Ovary (tissue), 9 donors: Measurements from ENCODE around the gene ITM2B. TPM values are rescaled to one million over a fixed set of nuclear protein-coding genes. Genes with fewer than 3 reads are reported as not detected.

Source experiments
- DNase-seq, 5 donors: peaks; one replicate each; pipeline ENCODE4 v3.0.0-alpha.2; 2019 to 2020
- H3K27ac ChIP-seq, 2 donors: fragments of 200-600 bp; one replicate each; pipeline versions ENCODE4 v1.5.1 to v1.8.0; 2019 to 2022
- H3K27me3 ChIP-seq: fragments of 200-600 bp; one replicate; pipeline ENCODE4 v1.8.0; 2022
- H3K36me3 ChIP-seq: fragments of 200-600 bp; sonication (generic); one replicate; pipeline ENCODE4 v1.5.1; 2019
- H3K4me1 ChIP-seq: one replicate; pipeline ENCODE4 v1.8.1; 2013; ENCODE audit warnings: mild to moderate bottlenecking, moderate library complexity; ENCODE audit not compliant: insufficient read depth
- H3K4me3 ChIP-seq: fragments of 200-600 bp; sonication (generic); one replicate; pipeline ENCODE4 v1.5.1; 2017
- H3K9me3 ChIP-seq, 2 donors: fragments of 200-600 bp in 1 of 2; sonication (generic) in 1 of 2; one replicate each; pipeline versions ENCODE4 v1.5.1 to v1.8.1; 2013 to 2019; ENCODE audit warnings: mild to moderate bottlenecking in 1 of 2, moderate library complexity in 1 of 2
- CTCF ChIP-seq, 3 donors: fragments of 450-650 bp in 2 of 3; fragments of 200-600 bp in 1 of 3; IDR thresholded peaks; one replicate each; pipeline versions ENCODE4 v1.5.1 to v1.8.0; 2016 to 2022; ENCODE audit warnings: antibody characterized with exemption in 3 of 3, mild to moderate bottlenecking in 1 of 3
- EP300 ChIP-seq: sonication (generic); formaldehyde crosslinking; IDR thresholded peaks from one replicate; pipeline ENCODE4 v1.6.1; 2017; ENCODE audit warnings: antibody characterized with exemption
- POLR2A ChIP-seq: fragments of 450-650 bp; IDR thresholded peaks from one replicate; pipeline ENCODE4 v1.6.1; 2017; ENCODE audit warnings: antibody characterized with exemption, mild to moderate bottlenecking, moderate library complexity
- WGBS, 3 donors: extraction: QIAGEN DNeasy Blood & Tissue Kit in 1 of 3; methylation state at CpG; one replicate each; pipeline versions ENCODE4 v1.1.5 to v1.1.7; 2013 to 2017; 5-methylcytosine and 5-hydroxymethylcytosine counted together
- intact Hi-C, 4 donors: fragments of 100-400 bp; cut with DNase I; formaldehyde crosslinking; loops; one replicate each; pipeline versions ENCODE4 v1.11.0 to v1.15.1; 2022 to 2023
- polyA plus RNA-seq, 2 donors: library from polyadenylated mRNA; stranded (reverse); fragments of 200-250 nt in 1 of 2; fragments of 350-450 nt in 1 of 2; fragmentation: Illumina TruSeq in 1 of 2; extraction: RNeasy Lipid Tissue Mini Kit (QIAGEN cat#74804) in 1 of 2; gene quantifications; one replicate each; pipeline ENCODE4 v1.2.3, GENCODE V29; 2013 to 2014
- total RNA-seq, 7 donors: library from RNA; depleted of rRNA in 2 of 7; stranded (reverse); fragments of >200 nt in 2 of 7; fragmentation: NEBNext Ultra II Directional in 3 of 7; extraction: Animal tissue kit (Norgen Biotek cat#: 25700) in 3 of 7; gene quantifications; one replicate each; pipeline versions ENCODE4 v1.1.0 to v1.2.4, GENCODE V29; 2016 to 2023
- donor health status: DM: no; HTN: no; CAD: no; lungs with moderate emphysema.
- donor health status: DM: no; HTN: no; CAD: no.
- donor health status: Bipolar disorder and iron deficiency.
- donor health status: DM: yes; HTN: yes; CAD: no.
- donor health status: DM: no; HTN: no; CAD: no.
- donor health status: DM: yes; HTN: yes; CAD: no.

The ITM2B gene
- total and polyA plus RNA-seq, 9 donors, result 635 to 1,955 (median 903) TPM

DNA sequence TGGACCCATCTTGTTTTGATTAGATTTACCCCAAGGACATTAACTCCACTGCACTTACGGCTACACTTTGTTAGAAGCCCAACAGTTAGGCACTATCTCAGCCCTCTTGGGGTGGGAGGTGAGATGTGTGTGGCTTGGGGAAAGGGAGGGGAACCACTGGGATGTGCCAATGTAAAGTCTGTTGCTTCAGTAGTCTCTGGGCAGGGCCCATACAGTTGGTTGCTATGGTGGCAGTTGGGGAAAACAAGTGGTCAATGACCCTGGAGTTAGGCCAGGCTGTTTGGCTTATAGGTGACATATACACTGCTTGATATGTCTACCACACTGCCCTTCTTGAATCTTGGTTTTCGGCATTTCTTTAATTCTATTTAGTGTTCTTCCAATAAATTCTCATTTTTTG, 61.6 kb downstream of the ITM2B start:
- intact Hi-C loops, result no loop called here
- no peak for TF ChIP-seq EP300
- TF ChIP-seq CTCF (IDR thresholded peaks at IDR 0.05), result no peak
- no peak for TF ChIP-seq POLR2A
- H3K9me3 ChIP-seq, result no peaks in the 10 kb centered on the region

DNA sequence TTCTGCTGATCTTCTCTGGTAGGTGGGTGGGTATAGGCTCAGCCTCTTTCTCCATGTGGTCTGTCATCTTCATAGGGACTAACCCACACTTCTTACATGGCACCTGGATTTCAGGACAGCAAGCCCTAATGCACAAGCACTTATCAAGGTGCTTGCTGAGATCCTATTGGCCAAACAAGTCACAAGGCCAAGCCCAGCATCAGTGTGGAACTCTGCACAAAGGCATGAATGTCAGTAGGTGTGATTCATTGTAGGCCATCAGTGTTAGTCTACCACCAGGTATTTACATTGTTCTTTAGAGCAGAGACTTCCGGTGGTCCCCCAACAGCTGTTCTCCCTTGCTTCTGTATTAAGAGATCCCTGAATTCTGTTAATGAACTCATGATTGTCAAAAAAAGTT, 62.3 kb downstream of the ITM2B start:
- 90 to 100% (median 92%) methylated on average over 1 of the region's 1 CpG for WGBS, 3 donors

More for the DNA sequence above, 61.6 kb downstream of the ITM2B start:
- Histone ChIP-seq H3K4me1 (no peaks in the 10 kb centered on the region), H3K27me3 (no peaks in the 10 kb centered on the region), H3K36me3 (no peaks in the 10 kb centered on the region), H3K4me3 (no peak overlapping the region), H3K27ac (no peak overlapping the region)
- 90 to 95% (median 92%) methylated on average over 2 of the region's 2 CpGs for WGBS, 3 donors
- no peak for DNase-seq

DNA sequence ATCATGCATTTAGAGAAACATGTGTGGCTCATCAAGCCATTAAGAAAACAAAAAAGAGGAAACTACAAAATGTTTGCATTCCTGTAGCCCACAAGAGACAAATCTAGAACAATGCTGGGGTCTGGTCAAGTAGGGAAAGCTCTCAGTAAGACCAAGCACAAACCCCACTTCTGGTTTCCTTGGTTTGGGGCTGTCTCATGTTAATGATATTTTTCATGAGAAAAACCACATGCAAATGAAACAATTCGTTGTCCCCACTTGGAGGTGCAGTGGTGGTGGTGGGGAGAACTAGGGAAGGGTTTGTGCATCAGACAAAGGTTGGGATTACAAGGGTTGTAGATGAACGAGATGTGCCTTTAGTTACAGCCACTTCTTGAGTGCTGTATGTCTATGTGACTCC, 63.5 kb downstream of the ITM2B start:
- Histone ChIP-seq H3K4me1 (no peaks in the 10 kb centered on the region), H3K27ac (no peak overlapping the region), H3K27me3 (no peaks in the 10 kb centered on the region), H3K9me3 (no peaks in the 10 kb centered on the region), H3K4me3 (no peak overlapping the region), H3K36me3 (no peaks in the 10 kb centered on the region)
- intact Hi-C loops, result no loop called here
- TF ChIP-seq POLR2A (no peak), EP300 (no peak), CTCF (IDR thresholded peaks at IDR 0.05) (no peak)
- 43 to 55% (median 51%) methylated on average over 2 of the region's 2 CpGs for WGBS, 3 donors
- no peak for DNase-seq

More for the DNA sequence above, 62.3 kb downstream of the ITM2B start:
- Histone ChIP-seq H3K4me3 (no peak overlapping the region), H3K9me3 (no peaks in the 10 kb centered on the region), H3K4me1 (no peaks in the 10 kb centered on the region), H3K36me3 (no peaks in the 10 kb centered on the region), H3K27ac (no peak overlapping the region), H3K27me3 (no peaks in the 10 kb centered on the region)
- no peak for TF ChIP-seq CTCF (IDR thresholded peaks at IDR 0.05)
- no peak for TF ChIP-seq POLR2A
- TF ChIP-seq EP300, result no peak
- no peak for DNase-seq
- intact Hi-C loops, result no loop called here

DNA sequence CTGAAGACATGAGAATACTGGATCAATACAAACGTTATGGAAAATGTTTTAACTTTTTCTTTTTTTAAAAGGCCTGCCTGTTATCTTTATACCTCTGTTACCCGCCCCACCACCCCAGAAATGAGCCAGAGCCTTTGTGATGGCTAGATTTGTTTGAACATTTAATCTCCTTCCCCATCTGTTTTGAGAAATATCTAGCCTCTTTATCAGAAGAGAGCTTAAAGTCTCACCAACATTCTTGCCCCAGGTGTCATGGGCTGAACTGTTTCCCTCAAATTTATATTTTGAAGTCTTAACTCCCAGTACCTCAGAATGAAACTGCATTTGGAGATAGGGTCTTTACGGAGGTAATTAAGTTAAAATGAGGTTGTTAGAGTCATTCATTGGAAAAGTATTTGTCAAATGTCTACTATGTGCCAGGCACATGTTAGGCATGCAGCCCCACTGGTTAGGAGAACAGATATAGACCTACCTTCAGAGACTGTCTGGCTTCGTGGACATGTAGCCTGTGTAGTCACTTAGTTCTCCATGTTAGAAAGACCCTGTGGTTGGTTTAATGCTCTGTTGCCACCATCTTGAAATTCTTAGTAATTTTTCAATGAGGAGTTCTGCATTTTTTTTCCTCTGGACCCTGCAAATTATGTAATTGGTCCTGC, 64.3 kb downstream of the ITM2B start:
- WGBS, 3 donors, result 71 to 78% (median 77%) methylated on average over 4 of the region's 4 CpGs
- Histone ChIP-seq H3K9me3 (no peaks in the 10 kb centered on the region), H3K27ac (no peak overlapping the region), H3K36me3 (no peaks in the 10 kb centered on the region), H3K4me3 (no peak overlapping the region), H3K4me1 (no peaks in the 10 kb centered on the region), H3K27me3 (no peaks in the 10 kb centered on the region)
- no peak for DNase-seq
- TF ChIP-seq CTCF (IDR thresholded peaks at IDR 0.05), result no peak
- TF ChIP-seq EP300, result no peak
- no peak for TF ChIP-seq POLR2A
- intact Hi-C loops, result no loop called here
